ENCODE results near the gene IRF2BPL. TPM values are rescaled to one million over a fixed set of nuclear protein-coding genes. Genes with fewer than 3 reads are reported as not detected.
A peak's percentile ranks its signal among the peaks of the same experiment; 100 is the strongest.

The IRF2BPL gene
- total and polyA plus RNA-seq, 2 of the 8 experiments (the other 6 are each of a cell fraction or from before 2014, with no cell fraction given): 18.8 to 57.0 TPM

GRCh38 chr14:77076113-77076631, 47.7 kb upstream of the IRF2BPL start (continued):
- TF ChIP-seq SIN3A (conservative IDR thresholded peaks at IDR 0.05 in 1 of 2, IDR thresholded peaks at IDR 0.05 in 1 of 2; ENCODE audit: low read depth in 1 of 2, low read length in 2 of 2) (no peak), RBBP5 (IDR thresholded peaks at IDR 0.05; ENCODE audit: borderline replicate concordance, low read depth, low read length) (peak; percentile 57; the same call in 1 of the 2 replicates), CHD2 (IDR thresholded peaks at IDR 0.05; ENCODE audit: low read length) (no peak), BCL11A (IDR thresholded peaks at IDR 0.05; ENCODE audit: low read depth in 2 of 2, low read length in 2 of 2) (no peak), FOSL1 (IDR thresholded peaks at IDR 0.05; ENCODE audit: insufficient read depth, low read depth, low read length) (no peak), CBX8 (IDR thresholded peaks at IDR 0.05; ENCODE audit: borderline replicate concordance, low read depth, low read length) (no peak), HDAC2 (IDR thresholded peaks at IDR 0.05; ENCODE audit: borderline replicate concordance in 1 of 2, low read depth in 2 of 2, low read length in 2 of 2) (no peak), BACH1 (IDR thresholded peaks at IDR 0.05; ENCODE audit: low read length) (no peak), JUN (IDR thresholded peaks at IDR 0.05; ENCODE audit: low read depth, low read length) (no peak), NANOG (IDR thresholded peaks at IDR 0.05; ENCODE audit: insufficient read depth, low read depth, low read length, poor library complexity, severe bottlenecking) (no peak), GABPA (IDR thresholded peaks at IDR 0.05; ENCODE audit: borderline replicate concordance, insufficient read depth, low read length) (no peak), PHF8 (conservative IDR thresholded peaks at IDR 0.05; ENCODE audit: low read depth, low read length) (no peak), RNF2 (IDR thresholded peaks at IDR 0.05; ENCODE audit: borderline replicate concordance, low read depth, low read length, missing control alignments, poor library complexity, severe bottlenecking) (no peak), SRF (IDR thresholded peaks at IDR 0.05; ENCODE audit: low read depth, low read length) (no peak), BRCA1 (IDR thresholded peaks at IDR 0.05; ENCODE audit: low read depth, low read length) (no peak), KDM1A (IDR thresholded peaks at IDR 0.05; ENCODE audit: borderline replicate concordance, low read length) (no peak), CREB1 (IDR thresholded peaks at IDR 0.05) (no peak), EGR1 (IDR thresholded peaks at IDR 0.05; ENCODE audit: borderline replicate concordance, low read depth, low read length) (no peak)
